GM20000 (cell line): ENCODE results near the gene FRMPD4.

ENCODE experiments used
- DNase-seq: peaks from one replicate; pipeline ENCODE4 v3.0.0; 2012; ENCODE audit warnings: low spot score
- TF ChIP-seq, protein P1 (sequence below): IDR thresholded peaks from 2 replicates; pipeline ENCODE4 v1.5.1; 2012; ENCODE audit warnings: mild to moderate bottlenecking, control low read depth; ENCODE audit errors: extremely low read depth, missing control alignments

The FRMPD4 gene

DNA sequence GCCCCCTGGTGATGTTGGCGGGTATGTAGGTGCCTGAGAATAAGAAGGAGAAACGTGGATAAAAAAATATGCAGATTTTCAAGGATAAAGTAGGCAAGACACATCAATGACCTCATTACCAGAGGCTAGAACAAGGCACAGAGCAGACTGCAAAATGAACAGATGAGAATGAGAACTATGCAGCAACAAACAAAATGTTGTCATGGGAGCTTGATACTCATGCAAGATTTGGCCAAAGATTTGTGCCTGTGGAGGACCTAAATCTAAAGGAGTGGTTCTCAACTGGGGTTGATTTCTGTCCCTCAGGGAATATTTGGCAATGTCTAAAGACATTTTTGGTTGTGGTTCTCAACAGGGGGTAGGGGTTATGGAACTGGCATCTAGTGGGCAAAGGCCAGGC lies 177.3 kb downstream of the FRMPD4 start:
- no peak for DNase-seq
- TF ChIP-seq, protein P1, sequence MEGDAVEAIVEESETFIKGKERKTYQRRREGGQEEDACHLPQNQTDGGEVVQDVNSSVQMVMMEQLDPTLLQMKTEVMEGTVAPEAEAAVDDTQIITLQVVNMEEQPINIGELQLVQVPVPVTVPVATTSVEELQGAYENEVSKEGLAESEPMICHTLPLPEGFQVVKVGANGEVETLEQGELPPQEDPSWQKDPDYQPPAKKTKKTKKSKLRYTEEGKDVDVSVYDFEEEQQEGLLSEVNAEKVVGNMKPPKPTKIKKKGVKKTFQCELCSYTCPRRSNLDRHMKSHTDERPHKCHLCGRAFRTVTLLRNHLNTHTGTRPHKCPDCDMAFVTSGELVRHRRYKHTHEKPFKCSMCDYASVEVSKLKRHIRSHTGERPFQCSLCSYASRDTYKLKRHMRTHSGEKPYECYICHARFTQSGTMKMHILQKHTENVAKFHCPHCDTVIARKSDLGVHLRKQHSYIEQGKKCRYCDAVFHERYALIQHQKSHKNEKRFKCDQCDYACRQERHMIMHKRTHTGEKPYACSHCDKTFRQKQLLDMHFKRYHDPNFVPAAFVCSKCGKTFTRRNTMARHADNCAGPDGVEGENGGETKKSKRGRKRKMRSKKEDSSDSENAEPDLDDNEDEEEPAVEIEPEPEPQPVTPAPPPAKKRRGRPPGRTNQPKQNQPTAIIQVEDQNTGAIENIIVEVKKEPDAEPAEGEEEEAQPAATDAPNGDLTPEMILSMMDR, result no peak

DNA sequence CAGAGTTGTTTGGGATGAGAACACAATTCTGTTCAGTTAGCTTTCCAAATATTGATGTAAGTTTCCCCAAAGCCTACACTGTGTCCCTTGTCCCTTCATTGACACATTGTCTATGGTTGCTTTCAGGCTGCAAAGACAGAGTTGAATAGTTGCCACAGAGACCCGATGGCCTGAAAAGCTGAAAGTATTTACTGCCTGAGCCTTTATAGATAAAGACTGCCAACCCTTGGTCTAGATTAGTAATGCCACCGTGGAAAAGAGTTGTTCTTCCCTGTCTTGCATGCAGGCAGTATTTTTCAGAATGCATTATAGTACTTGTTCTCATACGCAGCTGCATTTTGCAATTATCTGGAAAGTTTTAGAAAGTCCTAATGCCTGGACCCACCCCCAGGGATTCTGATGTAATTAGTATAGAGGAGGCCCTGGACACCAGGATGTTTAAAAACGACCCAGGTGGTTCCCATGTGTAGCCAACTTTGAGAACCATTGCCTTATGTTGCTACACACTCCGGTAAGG lies 180.8 kb downstream of the FRMPD4 start:
- DNase-seq, result no peak
- TF ChIP-seq, protein P1, result no peak

DNA sequence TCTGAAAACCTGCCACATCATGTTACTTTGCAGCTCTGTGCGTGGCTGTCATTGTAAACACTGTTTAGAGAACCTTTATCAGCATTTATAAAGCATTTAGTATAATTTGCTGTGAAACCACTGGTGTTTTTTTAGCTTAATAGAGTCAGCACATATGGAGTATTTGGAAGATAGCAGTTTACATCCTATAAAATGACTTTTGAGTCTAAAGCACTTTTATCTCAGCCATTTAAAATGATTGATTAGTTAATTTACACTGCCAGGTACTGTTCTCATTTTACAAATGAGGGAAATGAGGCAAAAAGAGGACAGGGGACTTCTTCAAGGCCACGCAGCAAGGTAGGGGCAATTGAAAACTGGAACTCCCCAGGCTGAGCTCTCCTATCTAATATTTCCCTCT lies 181.7 kb downstream of the FRMPD4 start:
- TF ChIP-seq, protein P1, result no peak
- no peak for DNase-seq

DNA sequence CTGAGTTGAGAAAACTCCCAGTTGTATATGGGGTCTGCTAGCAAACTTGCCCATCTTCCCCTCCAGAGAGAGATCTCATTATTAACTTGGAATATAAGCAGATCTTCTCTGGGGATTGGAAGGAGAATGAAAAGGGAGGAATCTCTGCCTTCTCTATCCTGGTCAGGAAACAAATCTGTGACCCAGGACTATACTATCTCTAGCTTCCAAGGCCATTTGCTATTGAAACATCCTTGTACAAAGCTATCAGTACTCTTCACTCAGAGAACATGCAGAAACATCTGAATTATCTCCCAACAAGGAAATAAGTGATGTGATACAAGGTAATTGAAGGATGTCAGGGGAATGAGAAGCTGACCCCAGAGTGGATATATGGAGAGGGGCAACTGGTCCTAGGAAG lies 183.8 kb downstream of the FRMPD4 start:
- DNase-seq, result no peak
- TF ChIP-seq, protein P1, result no peak

DNA sequence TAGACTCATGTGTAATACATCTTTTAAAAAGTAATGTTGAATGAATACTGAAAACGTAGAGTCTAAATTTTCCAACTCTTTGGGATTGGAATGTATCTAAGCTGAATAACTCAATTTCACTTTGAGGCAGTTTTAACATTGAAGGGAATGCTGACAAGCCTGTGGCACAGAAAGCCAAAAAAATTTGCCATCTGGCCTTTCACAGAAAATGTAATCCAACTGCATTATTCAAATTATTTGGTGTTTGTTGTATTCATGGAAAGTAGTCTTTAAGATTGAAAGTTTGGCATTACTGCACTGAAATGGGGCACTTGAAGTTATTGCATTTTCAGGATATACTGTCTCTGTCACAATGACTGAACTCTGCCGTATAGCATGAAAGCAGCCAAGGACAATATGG lies 186.9 kb downstream of the FRMPD4 start:
- DNase-seq, result no peak
- TF ChIP-seq, protein P1, result no peak

DNA sequence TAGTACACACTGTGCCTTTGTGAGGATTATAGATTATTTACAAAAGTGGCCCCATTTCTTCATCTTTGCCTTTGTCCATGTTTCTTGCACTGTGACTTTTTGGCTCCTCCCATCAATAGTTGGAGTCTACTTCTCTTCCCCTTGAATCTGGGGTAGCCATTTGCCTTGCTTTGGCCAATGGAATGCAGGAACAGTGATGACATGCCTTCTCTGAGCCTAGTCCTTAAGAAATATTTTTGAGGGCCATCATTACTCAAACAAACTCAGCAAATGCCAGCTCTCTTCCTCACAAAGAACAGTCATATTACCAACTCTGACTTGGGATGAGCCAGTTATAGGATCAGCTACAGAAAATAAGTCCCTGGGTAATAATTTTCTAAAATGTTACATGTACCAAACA lies 189.6 kb downstream of the FRMPD4 start:
- TF ChIP-seq, protein P1, result no peak
- no peak for DNase-seq

DNA sequence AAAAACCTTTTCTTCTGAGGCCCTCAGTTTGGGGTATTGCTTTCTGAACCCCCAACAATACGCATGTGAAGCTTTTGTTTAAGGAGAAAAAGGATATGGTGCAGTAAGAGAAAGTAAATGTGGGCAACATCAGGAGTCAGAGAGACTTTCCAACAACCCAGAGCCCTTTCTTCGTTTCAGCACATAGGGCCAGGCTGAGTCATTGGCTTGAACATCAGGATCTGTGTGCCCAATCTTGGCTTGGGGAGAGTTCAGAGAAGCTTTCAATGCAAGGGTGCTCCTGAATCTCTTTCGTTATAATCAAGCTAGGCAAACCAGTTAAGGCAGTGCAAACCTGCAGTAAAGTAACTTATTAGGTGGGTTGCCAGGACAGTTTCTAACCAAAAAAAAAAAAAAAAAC lies 191.2 kb downstream of the FRMPD4 start:
- no peak for DNase-seq
- TF ChIP-seq, protein P1, result no peak
